Measurements from ENCODE around the gene SEMA3C.
A peak's percentile ranks its signal among the peaks of the same experiment; 100 is the strongest.

Gene SEMA3C

GRCh38 chr7:80833289-80834268, 85.3 kb downstream of the SEMA3C start:
- no peak for TF ChIP-seq CTCF (IDR thresholded peaks at IDR 0.05; ENCODE audit: insufficient read depth, low read depth, low read length, missing control alignments)
- no peak overlapping the region for H3K4me3 ChIP-seq (ENCODE audit: low read length)
- peak; percentile 34 for DNase-seq (ENCODE audit: low read depth)

GRCh38 chr7:80832006-80832405, 86.8 kb downstream of the SEMA3C start:
- no peak for TF ChIP-seq CTCF (IDR thresholded peaks at IDR 0.05; ENCODE audit: insufficient read depth, low read depth, low read length, missing control alignments)
- no peak overlapping the region for H3K4me3 ChIP-seq (ENCODE audit: low read length)
- DNase-seq (ENCODE audit: low read depth) = peak; percentile 47

GRCh38 chr7:80830584-80831285, 88.1 kb downstream of the SEMA3C start:
- TF ChIP-seq CTCF (IDR thresholded peaks at IDR 0.05; ENCODE audit: insufficient read depth, low read depth, low read length, missing control alignments) = peak; percentile 4
- H3K4me3 ChIP-seq (ENCODE audit: low read length) = no peak overlapping the region
- DNase-seq (ENCODE audit: low read depth) = peak; percentile 66

GRCh38 chr7:80830010-80830409, 88.8 kb downstream of the SEMA3C start:
- no peak overlapping the region for H3K4me3 ChIP-seq (ENCODE audit: low read length)
- DNase-seq (ENCODE audit: low read depth) = no peak
- TF ChIP-seq CTCF (IDR thresholded peaks at IDR 0.05; ENCODE audit: insufficient read depth, low read depth, low read length, missing control alignments) = no peak

- DNase-seq (ENCODE audit: low read depth) = peak; percentile 40
- no peak overlapping the region for H3K4me3 ChIP-seq (ENCODE audit: low read length)
- no peak for TF ChIP-seq CTCF (IDR thresholded peaks at IDR 0.05; ENCODE audit: insufficient read depth, low read depth, low read length, missing control alignments)
Observed at GRCh38 chr7:80829527-80829926, 89.3 kb downstream of the SEMA3C start.

- H3K4me3 ChIP-seq (ENCODE audit: low read length) = no peak overlapping the region
- DNase-seq (ENCODE audit: low read depth) = no peak
- no peak for TF ChIP-seq CTCF (IDR thresholded peaks at IDR 0.05; ENCODE audit: insufficient read depth, low read depth, low read length, missing control alignments)
Observed at GRCh38 chr7:80827239-80827633, 91.6 kb downstream of the SEMA3C start.
